IPS DF 4.7 (cell line): ENCODE measurements around the gene DUSP28.
A peak's percentile ranks its signal among the peaks of the same experiment; 100 is the strongest.
"Not testable (repeated sequence)": the region's sequence is repeated elsewhere in the genome, so short reads cannot be mapped to it uniquely, and the experiment has no call there.

Experiments used
- DNase-seq: peaks from one replicate; pipeline ENCODE4 v3.0.0-alpha.2; 2013; ENCODE audit warnings: low spot score; ENCODE audit errors: extremely low read depth

DUSP28 gene

GRCh38 chr2:240560084-240560479, at the start of gene DUSP28:
TSS of gene DUSP28 (plus strand) at chr2:240560357. CDS start at chr2:240560685, 328 bp downstream.
- no peak for DNase-seq

GRCh38 chr2:240510513-240511210, 49.5 kb upstream of the DUSP28 start:
- no peak for DNase-seq

GRCh38 chr2:240511351-240512108, 48.6 kb upstream of the DUSP28 start:
- no peak for DNase-seq

- no peak for DNase-seq
Measured at GRCh38 chr2:240512109-240512485, 48.1 kb upstream of the DUSP28 start.

GRCh38 chr2:240512666-240513535, 47.3 kb upstream of the DUSP28 start:
- DNase-seq: no peak

GRCh38 chr2:240513549-240514287, 46.4 kb upstream of the DUSP28 start:
- peak; percentile 41 for DNase-seq

GRCh38 chr2:240514631-240515030, 45.5 kb upstream of the DUSP28 start:
- DNase-seq: no peak

GRCh38 chr2:240517342-240517741, 42.8 kb upstream of the DUSP28 start:
- DNase-seq: no peak

GRCh38 chr2:240518981-240519380, 41.2 kb upstream of the DUSP28 start:
- DNase-seq: no peak

GRCh38 chr2:240519396-240520129, 40.6 kb upstream of the DUSP28 start:
- DNase-seq: no peak

- DNase-seq: no peak
Measured at GRCh38 chr2:240520130-240520973, 39.8 kb upstream of the DUSP28 start.

- no peak for DNase-seq
Measured at GRCh38 chr2:240520974-240521350, 39.2 kb upstream of the DUSP28 start.

- DNase-seq: not testable (repeated sequence)
Measured at GRCh38 chr2:240521885-240522284, 38.3 kb upstream of the DUSP28 start.

- no peak for DNase-seq
Measured at GRCh38 chr2:240522406-240522805, 37.8 kb upstream of the DUSP28 start.

GRCh38 chr2:240523451-240524281, 36.5 kb upstream of the DUSP28 start:
- no peak for DNase-seq

- DNase-seq: no peak
Measured at GRCh38 chr2:240524963-240525718, 35.0 kb upstream of the DUSP28 start.

GRCh38 chr2:240525802-240526201, 34.4 kb upstream of the DUSP28 start:
- DNase-seq: no peak

- no peak for DNase-seq
Measured at GRCh38 chr2:240526521-240526920, 33.6 kb upstream of the DUSP28 start.
